HepG2 (cell line): ENCODE results near the gene FLYWCH1. TPM values are rescaled to one million over a fixed set of nuclear protein-coding genes. Genes with fewer than 3 reads are reported as not detected.
A peak's percentile ranks its signal among the peaks of the same experiment; 100 is the strongest.

ENCODE experiments used
- ASH2L ChIP-seq: fragments of 300-600, 200-600 bp; sonication (generic); IDR thresholded peaks from 2 replicates; pipeline ENCODE4 v1.7.0; 2017; ENCODE audit warnings: low read depth, mild to moderate bottlenecking, moderate library complexity, mixed read lengths, low read length; ENCODE audit not compliant: insufficient read length
- BORCS8-MEF2B ChIP-seq: sonication (generic); formaldehyde crosslinking; IDR thresholded peaks from 2 replicates; pipeline ENCODE4 v1.8.0; 2022; ENCODE audit warnings: mild to moderate bottlenecking, missing genetic modification reagents
- FOXP1 ChIP-seq, 2 experiments: fragments of 450-650 bp in 1 of 2; IDR thresholded peaks; 2 replicates each; pipeline ENCODE4 v1.6.1; 2017 to 2018; ENCODE audit warnings: antibody characterized with exemption in 1 of 2
- MAZ ChIP-seq, 2 experiments: sonication (generic) in 1 of 2; formaldehyde crosslinking in 1 of 2; IDR thresholded peaks; 2 replicates each; pipeline versions ENCODE4 v1.5.0 to v1.6.1; 2012 to 2020; ENCODE audit warnings: low read depth in 2 of 2, mild to moderate bottlenecking in 2 of 2, borderline replicate concordance in 1 of 2, improper control_type of control experiment in 1 of 2, low read length in 1 of 2, missing genetic modification reagents in 1 of 2, moderate library complexity in 1 of 2
- PHF21A ChIP-seq: sonication (generic); formaldehyde crosslinking; IDR thresholded peaks from 2 replicates; pipeline ENCODE4 v1.5.0; 2020; ENCODE audit warnings: mild to moderate bottlenecking, missing genetic modification reagents
- RBFOX2 ChIP-seq: fragments of 200-400 bp; formaldehyde crosslinking; IDR thresholded peaks from 2 replicates; pipeline ENCODE4 v1.6.1; 2017; ENCODE audit warnings: low read depth, mild to moderate bottlenecking, low read length
- SATB2 ChIP-seq: sonication (generic); formaldehyde crosslinking; IDR thresholded peaks from 2 replicates; pipeline ENCODE4 v1.5.0; 2020; ENCODE audit warnings: missing genetic modification reagents
- SNAPC5 ChIP-seq: sonication (generic); formaldehyde crosslinking; IDR thresholded peaks from 2 replicates; pipeline ENCODE4 v1.8.1; 2023; ENCODE audit warnings: mild to moderate bottlenecking, missing genetic modification reagents, borderline replicate concordance
- SOX6 ChIP-seq, 2 experiments: fragments of 450-650 bp in 1 of 2; sonication (generic) in 1 of 2; formaldehyde crosslinking in 1 of 2; IDR thresholded peaks; 2 replicates each; pipeline versions ENCODE4 v1.4.0 to v1.6.1; 2017 to 2020; ENCODE audit warnings: antibody characterized with exemption in 1 of 2, mild to moderate bottlenecking in 1 of 2, missing genetic modification reagents in 1 of 2
- TBX2 ChIP-seq: sonication (generic); formaldehyde crosslinking; IDR thresholded peaks from 2 replicates; pipeline ENCODE4 v1.5.0; 2020; ENCODE audit warnings: missing genetic modification reagents, mild to moderate bottlenecking, borderline replicate concordance
- THAP9 ChIP-seq: sonication (generic); formaldehyde crosslinking; IDR thresholded peaks from 2 replicates; pipeline ENCODE4; 2020; ENCODE audit warnings: missing genetic modification reagents, mild to moderate bottlenecking, borderline replicate concordance
- UBTF ChIP-seq: sonication (generic); formaldehyde crosslinking; IDR thresholded peaks from 2 replicates; pipeline ENCODE4 v1.4.0; 2020; ENCODE audit warnings: mild to moderate bottlenecking, missing genetic modification reagents
- ZBTB4 ChIP-seq: sonication (generic); formaldehyde crosslinking; IDR thresholded peaks from 2 replicates; pipeline ENCODE4 v1.4.0; 2020; ENCODE audit warnings: missing genetic modification reagents, mild to moderate bottlenecking, borderline replicate concordance
- ZNF207 ChIP-seq: fragments of 450-650 bp; IDR thresholded peaks from 2 replicates; pipeline ENCODE4 v1.6.1; 2016; ENCODE audit warnings: antibody characterized with exemption, borderline replicate concordance
- ZNF354B ChIP-seq: sonication (generic); formaldehyde crosslinking; IDR thresholded peaks from 2 replicates; pipeline ENCODE4 v1.8.0; 2022; ENCODE audit warnings: mild to moderate bottlenecking, missing genetic modification reagents
- polyA plus RNA-seq, 8 experiments: library from polyadenylated mRNA; depleted of rRNA in 3 of 8; stranded (reverse) in 7 of 8; unstranded in 1 of 8; fragments of >200 nt; fragmentation: Illumina TruSeq in 4 of 8; extraction: Trizol in 4 of 8; gene quantifications; 2 replicates each; pipeline versions ENCODE4 v1.2.1 to v1.2.3, GENCODE V29; 2011 to 2016; ENCODE audit warnings: low read depth in 4 of 8, missing spikeins in 1 of 8, mixed read lengths in 1 of 8; ENCODE audit not compliant: insufficient read depth in 1 of 8
- total RNA-seq, 5 experiments: library from RNA; depleted of rRNA; stranded (reverse); fragments of >200 nt; fragmentation: Illumina TruSeq; extraction: Trizol; gene quantifications; 2 replicates each; pipeline ENCODE4 v1.2.3, GENCODE V29; 2016; ENCODE audit warnings: low read depth in 1 of 5

The FLYWCH1 gene
- total and polyA plus RNA-seq, 2 of the 13 experiments (the other 11 are each of a cell fraction or from before 2014, with no cell fraction given), result 7.3 to 12.4 TPM

- TF ChIP-seq ZBTB4 (CRISPR knock-in tag) (peak; percentile 27; the same call in 1 of the 2 replicates), ASH2L (peak; percentile 23), TBX2 (CRISPR knock-in tag) (peak; percentile 55; the same call in 1 of the 2 replicates), THAP9 (CRISPR knock-in tag) (0 out of 2 replicates have a peak, but pooled peaks have one; percentile 20), ZNF207 (no peak), FOXP1 (IDR thresholded peaks at IDR 0.05) (no peak), FOXP1 (CRISPR knock-in tag; IDR thresholded peaks at IDR 0.05) (no peak), ZNF354B (no peak), PHF21A (peak; percentile 58; the same call in 1 of the 2 replicates), MAZ (IDR thresholded peaks at IDR 0.05; ENCODE audit: borderline replicate concordance, low read depth, low read length) (peak; percentile 49; the same call in 1 of the 2 replicates), MAZ (CRISPR knock-in tag; IDR thresholded peaks at IDR 0.05; ENCODE audit: low read depth) (peak; percentile 68; the same call in 1 of the 2 replicates), UBTF (CRISPR knock-in tag) (peak; percentile 54), SOX6 (IDR thresholded peaks at IDR 0.05) (no peak), SOX6 (CRISPR knock-in tag; IDR thresholded peaks at IDR 0.05) (peak; percentile 7; the same call in 1 of the 2 replicates), RBFOX2 (0 out of 2 replicates have a peak, but pooled peaks have one; percentile 26), SATB2 (CRISPR knock-in tag) (no peak), BORCS8-MEF2B (CRISPR knock-in tag) (0 out of 2 replicates have a peak, but pooled peaks have one; percentile 19), SNAPC5 (CRISPR knock-in tag) (no peak)
Observed at GRCh38 chr16:2964475-2965336, 53.0 kb downstream of the FLYWCH1 start (continued).
